Heart left ventricle (tissue), 16 donors: Measurements from ENCODE around the gene EIF1B. TPM values are rescaled to one million over a fixed set of nuclear protein-coding genes. Genes with fewer than 3 reads are reported as not detected.

ENCODE experiments used
- ATAC-seq, 4 donors: fragments of 200-7000 bp; cut with Tn5 transposase; one replicate each; pipeline ENCODE4 v1.9.1; 2020 to 2022; ENCODE audit warnings: moderate library complexity in 4 of 4, mild to moderate bottlenecking in 3 of 4, moderate number of reproducible peaks in 1 of 4
- DNase-seq, 5 donors: peaks; one replicate each; pipeline ENCODE4 v3.0.0-alpha.2; 2020
- H3K27ac ChIP-seq, 12 donors: fragments of 200-600 bp; sonication (generic) in 4 of 12; one replicate each; pipeline versions ENCODE4 v1.5.0 to v1.8.0; 2016 to 2022; ENCODE audit warnings: mild to moderate bottlenecking in 2 of 12
- H3K27me3 ChIP-seq, 9 donors: fragments of 200-600 bp; sonication (generic) in 2 of 9; one replicate each; pipeline versions ENCODE4 v1.5.1 to v1.8.0; 2016 to 2022; ENCODE audit warnings: mild to moderate bottlenecking in 3 of 9
- H3K36me3 ChIP-seq, 9 donors: fragments of 200-600 bp; sonication (generic) in 2 of 9; one replicate each; pipeline versions ENCODE4 v1.5.0 to v1.8.0; 2018 to 2022; ENCODE audit warnings: mild to moderate bottlenecking in 2 of 9
- H3K4me1 ChIP-seq, 12 donors: fragments of 200-600 bp; sonication (generic) in 4 of 12; one replicate each; pipeline versions ENCODE4 v1.5.0 to v1.8.0; 2016 to 2022; ENCODE audit warnings: mild to moderate bottlenecking in 3 of 12
- H3K4me3 ChIP-seq, 12 donors: fragments of 200-600 bp; sonication (generic) in 4 of 12; one replicate each; pipeline versions ENCODE4 v1.5.0 to v1.8.0; 2017 to 2022; ENCODE audit warnings: mild to moderate bottlenecking in 9 of 12, moderate library complexity in 4 of 12
- H3K9me3 ChIP-seq, 12 donors: fragments of 200-600 bp; sonication (generic) in 4 of 12; one replicate each; pipeline versions ENCODE4 v1.5.0 to v1.8.0; 2016 to 2022; ENCODE audit warnings: mild to moderate bottlenecking in 1 of 12
- CTCF ChIP-seq, 12 donors: fragments of 200-600 bp; sonication (generic) in 4 of 12; IDR thresholded peaks; one replicate each; pipeline versions ENCODE4 v1.5.0 to v1.8.0; 2018 to 2022; ENCODE audit warnings: antibody characterized with exemption in 12 of 12, mild to moderate bottlenecking in 5 of 12
- POLR2A ChIP-seq, 2 donors: fragments of 450-650 bp; IDR thresholded peaks; one replicate each; pipeline ENCODE4 v1.6.1; 2017; ENCODE audit warnings: antibody characterized with exemption in 2 of 2, mild to moderate bottlenecking in 2 of 2, moderate library complexity in 2 of 2
- WGBS, 4 donors: extraction: QIAGEN DNeasy Blood & Tissue Kit in 2 of 4; methylation state at CpG; one replicate each; pipeline versions ENCODE4 v1.1.5 to v1.1.7; 2013 to 2018; 5-methylcytosine and 5-hydroxymethylcytosine counted together
- intact Hi-C, 10 donors: fragments of 100-400 bp; cut with DNase I; formaldehyde crosslinking; loops; one replicate each; pipeline versions ENCODE4 v1.11.1 to v1.14.2; 2022
- polyA plus RNA-seq, 2 donors: library from polyadenylated mRNA; stranded (reverse); fragments of 200-250 nt; gene quantifications; one replicate each; pipeline ENCODE4 v1.2.3, GENCODE V29; 2013
- total RNA-seq, 9 donors: library from RNA; depleted of rRNA in 2 of 9; stranded (reverse); fragments of >200 nt in 2 of 9; fragmentation: NEBNext Ultra II Directional in 3 of 9; extraction: Animal tissue kit (Norgen Biotek cat#: 25700) in 3 of 9; gene quantifications; one replicate each; pipeline versions ENCODE4 v1.1.0 to v1.2.4, GENCODE V29; 2016 to 2023
- donor health status: ischemic (EF 13 %, LVEDD 7.1; RV severe dilation, severe dysfunction).
- donor health status: healthy with polysubstance abuse.
- donor health status: DM: no; HTN: yes; CAD: no.
- donor health status: DM: no; HTN: no; CAD: no.
- donor health status: ischemic (EF 25% LVEDD 6.9; RV normal size, moderate dysfunction).
- donor health status: ischemic (EF 25% LVEDD 5.7; RV mildly dilated, moderate dysfunction).
- donor health status: healthy.
- donor health status: DM: yes; HTN: yes; CAD: no.
- donor health status: ischemic (EF 35%, LVEDD 5.7; RV mildly dilated, moderate dysfunction).
- donor health status: nonischemic (EF 11% LVEDD 7.7; RV severe dilation, severe dysfunction).
- donor health status: DM: yes; HTN: yes; CAD: no.
- donor health status: PGD.
- donor health status: ischemic (EF 29% LVEDD 5.4; RV normal size, mild dysfunction).
- donor health status: nonischemic (EF 23%, LVEDD 6.1; RV moderate dilation, normal function).

EIF1B gene
- total and polyA plus RNA-seq, 11 donors = 64.0 to 590 (median 289) TPM

DNA sequence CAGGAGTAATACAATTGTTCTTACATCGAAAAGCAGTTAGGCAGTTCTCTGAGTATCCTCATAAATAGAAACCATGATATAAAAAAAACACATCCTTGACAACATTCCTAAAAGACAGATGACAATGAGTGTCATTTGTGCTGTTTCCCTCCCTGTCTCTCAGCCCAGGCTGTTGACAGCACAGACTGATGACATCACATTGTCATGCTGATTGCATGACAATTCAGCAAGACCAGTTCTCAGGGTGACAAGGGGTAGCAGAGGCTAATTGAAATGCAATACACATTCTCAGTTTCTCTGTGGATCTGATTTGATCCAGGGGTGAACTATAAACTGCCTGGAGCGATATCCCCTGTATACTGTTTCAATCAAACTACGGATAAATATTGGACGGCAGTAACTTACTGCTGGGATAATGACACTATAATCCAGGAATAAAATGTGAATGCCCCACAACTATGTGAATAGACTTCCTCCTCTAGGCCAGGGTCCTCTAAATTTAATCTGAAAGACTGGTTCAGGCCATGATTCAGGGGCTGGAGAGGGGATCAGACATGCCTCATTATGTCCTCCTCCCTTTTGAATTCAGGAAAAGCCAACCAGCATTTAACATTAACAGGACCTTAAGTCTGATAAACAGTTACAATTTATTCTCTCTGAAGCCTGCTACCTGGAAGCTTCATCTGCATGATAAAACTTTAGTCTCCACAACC lies 16.7 kb upstream of the EIF1B start:
- intact Hi-C loops = loop anchor here in 3 of 10 donors (5.0 kb wide), 1 partner anchor 45 kb away; no protein-coding TSS in a partner anchor
- DNase-seq (peak in 4 of 5 donors; percentile 50 to 71 (median 58)), ATAC-seq (peak; percentile 86 to 94 (median 89))
- no peaks in the 10 kb centered on the region for H3K9me3 ChIP-seq
- WGBS, 4 donors = 32 to 58% (median 44%) methylated on average over 4 of the region's 4 CpGs
- peak overlapping the region; percentile 6 to 85 (median 79) for H3K27ac ChIP-seq
- H3K36me3 ChIP-seq = peaks cover 0 to 13% (median 0%) of the 10 kb centered on the region in 9 donors
- H3K27me3 ChIP-seq = no peaks in the 10 kb centered on the region
- TF ChIP-seq CTCF (IDR thresholded peaks at IDR 0.05) = no peak
- TF ChIP-seq POLR2A (IDR thresholded peaks at IDR 0.05) = no peak
- H3K4me3 ChIP-seq = no peak overlapping the region
- H3K4me1 ChIP-seq = peaks cover 0 to 38% (median 7%) of the 10 kb centered on the region in 12 donors

GRCh38 chr3:40294434-40294833 lies 15.1 kb upstream of the EIF1B start:
- no peak for TF ChIP-seq POLR2A (IDR thresholded peaks at IDR 0.05)
- no peak for TF ChIP-seq CTCF (IDR thresholded peaks at IDR 0.05)
- DNase-seq (no peak), ATAC-seq (no peak)
- H3K36me3 ChIP-seq = peaks cover 0 to 21% (median 0%) of the 10 kb centered on the region in 9 donors
- peaks cover 0 to 39% (median 10%) of the 10 kb centered on the region in 12 donors for H3K4me1 ChIP-seq
- H3K27ac ChIP-seq = peak overlapping the region in 4 of 12 donors; percentile 6 to 85 (median 28)
- no peaks in the 10 kb centered on the region for H3K9me3 ChIP-seq
- intact Hi-C loops = loop anchor here in 3 of 10 donors (5.0 kb wide), 1 partner anchor 47 kb away; no protein-coding TSS in a partner anchor
- no peak overlapping the region for H3K4me3 ChIP-seq
- H3K27me3 ChIP-seq = no peaks in the 10 kb centered on the region
- 90 to 100% (median 96%) methylated on average over 1 of the region's 1 CpG for WGBS, 4 donors

DNA sequence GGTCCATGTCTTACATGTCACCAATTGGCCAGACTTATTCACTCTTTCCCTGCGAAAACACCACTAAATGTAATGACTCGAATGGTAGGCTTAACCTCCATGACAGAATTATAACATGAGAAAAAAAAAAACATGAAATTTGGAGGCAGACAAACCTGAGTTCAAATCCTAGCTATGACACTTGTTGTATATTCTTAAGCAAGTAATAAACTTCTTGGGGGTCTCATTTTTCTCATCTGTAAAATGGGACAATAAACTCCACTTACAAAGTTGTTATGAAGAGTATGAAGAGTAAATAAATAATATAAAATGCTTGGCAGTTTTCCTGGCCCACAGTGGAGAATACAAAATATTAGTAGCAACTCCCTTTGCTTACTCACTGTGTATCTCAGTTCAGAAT lies 11.4 kb upstream of the EIF1B start:
- no peak overlapping the region for H3K27ac ChIP-seq
- H3K36me3 ChIP-seq = peaks cover 0 to 39% (median 5%) of the 10 kb centered on the region in 9 donors
- ATAC-seq (no peak), DNase-seq (no peak)
- peaks cover 0 to 7% (median 0%) of the 10 kb centered on the region in 12 donors for H3K9me3 ChIP-seq
- no peak overlapping the region for H3K4me3 ChIP-seq
- WGBS, 4 donors = 94 to 98% (median 97%) methylated on average over 2 of the region's 2 CpGs
- no peak for TF ChIP-seq CTCF (IDR thresholded peaks at IDR 0.05)
- TF ChIP-seq POLR2A (IDR thresholded peaks at IDR 0.05) = no peak
- no peaks in the 10 kb centered on the region for H3K27me3 ChIP-seq
- peaks cover 0 to 33% (median 12%) of the 10 kb centered on the region in 12 donors for H3K4me1 ChIP-seq
- intact Hi-C loops = no loop called here

- peak overlapping the region in 10 of 12 donors; percentile 8 to 59 (median 34) for H3K27ac ChIP-seq
- no peaks in the 10 kb centered on the region for H3K27me3 ChIP-seq
- H3K36me3 ChIP-seq = peaks cover 0 to 38% (median 5%) of the 10 kb centered on the region in 9 donors
- intact Hi-C loops = no loop called here
- peaks cover 0 to 7% (median 0%) of the 10 kb centered on the region in 12 donors for H3K9me3 ChIP-seq
- WGBS, 4 donors = 87 to 94% (median 93%) methylated on average over 5 of the region's 5 CpGs
- no peak for TF ChIP-seq CTCF (IDR thresholded peaks at IDR 0.05)
- TF ChIP-seq POLR2A (IDR thresholded peaks at IDR 0.05) = no peak
- ATAC-seq = no peak
- H3K4me1 ChIP-seq = peaks cover 0 to 37% (median 13%) of the 10 kb centered on the region in 12 donors
- no peak overlapping the region for H3K4me3 ChIP-seq
- DNase-seq = no peak
Measured at GRCh38 chr3:40299130-40299720, 10.3 kb upstream of the EIF1B start.
